Astrocyte (in vitro differentiated cells and primary cell): ENCODE results near the gene ESYT1. TPM values are rescaled to one million over a fixed set of nuclear protein-coding genes. Genes with fewer than 3 reads are reported as not detected.

Experiments used
- DNase-seq: peaks from one replicate; pipeline ENCODE4 v3.0.0-alpha.2; 2010; ENCODE audit warnings: low read depth
- FAIRE-seq: peaks from 2 replicates; lab custom pipeline; 2011; peaks lifted over from hg19 to GRCh38; lab: Jason Lieb, UNC
- H2AFZ ChIP-seq: 2 replicates; pipeline ENCODE4 v1.6.0; 2012; ENCODE audit warnings: low read depth, low read length, inconsistent platforms
- H3K27ac ChIP-seq: 2 replicates; pipeline ENCODE4 v1.5.1; 2011; ENCODE audit warnings: low read depth, low read length, inconsistent platforms
- H3K27me3 ChIP-seq: 2 replicates; pipeline ENCODE4 v1.6.0; 2011; ENCODE audit warnings: low read length, inconsistent platforms; ENCODE audit not compliant: insufficient read depth
- H3K36me3 ChIP-seq: 2 replicates; pipeline ENCODE4 v1.5.1; 2011; ENCODE audit warnings: low read length, inconsistent platforms; ENCODE audit not compliant: insufficient read depth
- H3K4me1 ChIP-seq: 2 replicates; pipeline ENCODE4 v1.5.1; 2011; ENCODE audit warnings: low read length, inconsistent platforms; ENCODE audit not compliant: insufficient read depth
- H3K4me2 ChIP-seq: 2 replicates; pipeline ENCODE4 v1.6.0; 2012; ENCODE audit warnings: low read length, inconsistent platforms
- H3K4me3 ChIP-seq: 2 replicates; pipeline ENCODE4 v1.5.1; 2011; ENCODE audit warnings: low read depth, mild to moderate bottlenecking, low read length, inconsistent platforms; ENCODE audit not compliant: insufficient read depth
- H3K79me2 ChIP-seq: 2 replicates; pipeline ENCODE4 v1.6.0; 2012; ENCODE audit warnings: mild to moderate bottlenecking, low read length, inconsistent platforms; ENCODE audit not compliant: insufficient read depth
- H3K9ac ChIP-seq: 2 replicates; pipeline ENCODE4 v1.6.0; 2012; ENCODE audit warnings: mild to moderate bottlenecking, low read length, inconsistent platforms
- H3K9me3 ChIP-seq: 2 replicates; pipeline ENCODE4 v1.5.1; 2012; ENCODE audit warnings: low read depth, mild to moderate bottlenecking, low read length, inconsistent platforms; ENCODE audit not compliant: insufficient read depth
- H4K20me1 ChIP-seq: 2 replicates; pipeline ENCODE4 v1.6.0; 2012; ENCODE audit warnings: low read length, inconsistent platforms; ENCODE audit not compliant: insufficient read depth
- H3K27ac Mint-ChIP-seq: one replicate; pipeline ENCODE4 v1.8.0; 2021; ENCODE audit warnings: mild to moderate bottlenecking, mixed read lengths; ENCODE audit not compliant: unreplicated experiment
- H3K27me3 Mint-ChIP-seq: one replicate; pipeline ENCODE4 v1.8.0; 2021; ENCODE audit warnings: low read depth, mixed read lengths; ENCODE audit not compliant: unreplicated experiment
- H3K36me3 Mint-ChIP-seq: one replicate; pipeline ENCODE4 v1.8.0; 2021; ENCODE audit warnings: low read depth, mixed read lengths; ENCODE audit not compliant: unreplicated experiment
- H3K4me1 Mint-ChIP-seq: one replicate; pipeline ENCODE4 v1.8.0; 2021; ENCODE audit warnings: low read depth, mixed read lengths; ENCODE audit not compliant: unreplicated experiment
- H3K4me3 Mint-ChIP-seq: one replicate; pipeline ENCODE4 v1.8.0; 2021; ENCODE audit warnings: mild to moderate bottlenecking, moderate library complexity, mixed read lengths; ENCODE audit not compliant: unreplicated experiment
- H3K9me3 Mint-ChIP-seq: one replicate; pipeline ENCODE4 v1.8.0; 2021; ENCODE audit warnings: mild to moderate bottlenecking, mixed read lengths; ENCODE audit not compliant: unreplicated experiment
- EZH2 ChIP-seq: IDR thresholded peaks from 2 replicates; pipeline ENCODE4 v1.6.1; 2012; ENCODE audit warnings: mild to moderate bottlenecking, low read length, inconsistent platforms; ENCODE audit not compliant: insufficient read depth
- total RNA-seq: library from RNA; stranded (reverse); gene quantifications from 2 replicates; pipeline ENCODE4 v1.2.1, GENCODE V29; 2021
- TF ChIP-seq, protein P1 (sequence below): IDR thresholded peaks from 2 replicates; pipeline ENCODE4 v1.5.1; 2011; ENCODE audit warnings: low read depth, mild to moderate bottlenecking, inconsistent platforms, low read length, moderate library complexity; ENCODE audit not compliant: insufficient read depth

ESYT1 gene
- total RNA-seq, 1 donor from 2014 or later = 142 TPM

DNA sequence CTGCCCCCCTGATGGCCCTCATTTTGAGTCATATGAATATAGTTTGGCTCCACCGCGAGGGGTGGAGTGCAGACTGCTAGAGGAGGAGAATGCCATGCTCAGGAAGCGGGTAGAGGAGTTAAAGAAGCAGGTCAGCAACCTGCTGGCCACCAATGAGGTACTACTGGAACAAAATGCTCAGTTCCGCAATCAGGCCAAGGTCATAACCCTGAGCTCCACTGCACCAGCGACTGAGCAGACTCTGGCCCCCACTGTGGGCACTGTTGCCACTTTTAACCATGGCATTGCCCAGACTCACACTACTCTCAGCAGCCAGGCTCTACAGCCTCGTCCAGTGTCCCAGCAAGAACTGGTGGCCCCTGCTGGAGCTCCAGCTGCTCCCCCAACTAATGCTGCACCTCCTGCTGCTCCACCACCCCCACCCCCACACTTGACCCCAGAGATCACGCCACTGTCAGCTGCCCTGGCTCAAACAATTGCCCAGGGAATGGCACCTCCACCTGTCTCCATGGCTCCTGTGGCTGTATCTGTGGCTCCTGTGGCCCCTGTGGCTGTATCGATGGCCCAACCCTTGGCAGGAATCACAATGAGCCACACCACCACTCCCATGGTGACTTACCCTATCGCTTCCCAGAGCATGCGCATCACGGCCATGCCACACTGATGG lies 6.7 kb upstream of the ESYT1 start:
- Mint-ChIP-seq H3K27ac (no peak overlapping the region), H3K36me3 (peaks cover 19% of the 10 kb centered on the region), H3K4me1 (peaks cover 26% of the 10 kb centered on the region), H3K9me3 (no peaks in the 10 kb centered on the region), H3K27me3 (no peaks in the 10 kb centered on the region), H3K4me3 (peak overlapping the region; percentile 27)
- H4K20me1 ChIP-seq = peaks cover 11% of the 10 kb centered on the region
- peaks cover 27% of the 10 kb centered on the region for H3K79me2 ChIP-seq
- H3K36me3 ChIP-seq = peaks cover 5% of the 10 kb centered on the region
- peaks cover 21% of the 10 kb centered on the region for H3K4me1 ChIP-seq
- FAIRE-seq (no peak), DNase-seq (no peak)
- no peaks in the 10 kb centered on the region for H3K27me3 ChIP-seq
- no peak overlapping the region for H2AFZ ChIP-seq
- TF ChIP-seq, protein P1, sequence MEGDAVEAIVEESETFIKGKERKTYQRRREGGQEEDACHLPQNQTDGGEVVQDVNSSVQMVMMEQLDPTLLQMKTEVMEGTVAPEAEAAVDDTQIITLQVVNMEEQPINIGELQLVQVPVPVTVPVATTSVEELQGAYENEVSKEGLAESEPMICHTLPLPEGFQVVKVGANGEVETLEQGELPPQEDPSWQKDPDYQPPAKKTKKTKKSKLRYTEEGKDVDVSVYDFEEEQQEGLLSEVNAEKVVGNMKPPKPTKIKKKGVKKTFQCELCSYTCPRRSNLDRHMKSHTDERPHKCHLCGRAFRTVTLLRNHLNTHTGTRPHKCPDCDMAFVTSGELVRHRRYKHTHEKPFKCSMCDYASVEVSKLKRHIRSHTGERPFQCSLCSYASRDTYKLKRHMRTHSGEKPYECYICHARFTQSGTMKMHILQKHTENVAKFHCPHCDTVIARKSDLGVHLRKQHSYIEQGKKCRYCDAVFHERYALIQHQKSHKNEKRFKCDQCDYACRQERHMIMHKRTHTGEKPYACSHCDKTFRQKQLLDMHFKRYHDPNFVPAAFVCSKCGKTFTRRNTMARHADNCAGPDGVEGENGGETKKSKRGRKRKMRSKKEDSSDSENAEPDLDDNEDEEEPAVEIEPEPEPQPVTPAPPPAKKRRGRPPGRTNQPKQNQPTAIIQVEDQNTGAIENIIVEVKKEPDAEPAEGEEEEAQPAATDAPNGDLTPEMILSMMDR = no peak
- no peak for TF ChIP-seq EZH2
- H3K9ac ChIP-seq = no peak overlapping the region
- H3K4me2 ChIP-seq = no peak overlapping the region
- no peak overlapping the region for H3K4me3 ChIP-seq
- H3K27ac ChIP-seq = no peak overlapping the region
- H3K9me3 ChIP-seq = no peaks in the 10 kb centered on the region

DNA sequence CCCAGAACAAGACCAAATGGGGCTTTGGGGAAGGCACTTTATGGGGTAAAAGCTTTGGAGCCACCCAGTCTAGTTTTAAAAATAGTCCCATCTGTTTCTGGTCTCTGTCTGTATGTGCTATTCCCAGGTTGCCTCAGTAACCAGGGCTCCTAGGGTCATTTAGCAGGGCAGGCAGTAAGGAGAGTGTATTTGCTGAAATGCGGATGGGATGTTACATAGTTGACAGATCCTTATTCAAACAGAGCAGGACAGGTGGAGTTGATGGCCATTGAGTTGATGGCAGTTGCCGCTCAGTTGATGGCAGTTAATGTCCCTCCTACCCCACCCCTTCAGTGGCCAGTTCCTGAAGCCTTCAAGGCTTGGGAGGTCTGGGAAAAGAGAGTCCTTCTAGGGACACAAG lies 5.4 kb upstream of the ESYT1 start:
- H3K36me3 Mint-ChIP-seq = peaks cover 12% of the 10 kb centered on the region
- no peak overlapping the region for H3K27ac Mint-ChIP-seq
- Histone ChIP-seq H3K4me2 (no peak overlapping the region), H3K9me3 (no peaks in the 10 kb centered on the region), H2AFZ (no peak overlapping the region), H3K36me3 (peaks cover 2% of the 10 kb centered on the region), H3K79me2 (peaks cover 20% of the 10 kb centered on the region), H3K4me1 (peaks cover 28% of the 10 kb centered on the region), H3K4me3 (no peak overlapping the region), H3K27ac (no peak overlapping the region), H3K27me3 (no peaks in the 10 kb centered on the region), H3K9ac (no peak overlapping the region), H4K20me1 (peaks cover 2% of the 10 kb centered on the region)
- no peak for DNase-seq
- H3K9me3 Mint-ChIP-seq = no peaks in the 10 kb centered on the region
- TF ChIP-seq, protein P1 = no peak
- TF ChIP-seq EZH2 = no peak
- FAIRE-seq = no peak
- no peaks in the 10 kb centered on the region for H3K27me3 Mint-ChIP-seq
- peaks cover 34% of the 10 kb centered on the region for H3K4me1 Mint-ChIP-seq
- H3K4me3 Mint-ChIP-seq = peak overlapping the region; percentile 54

DNA sequence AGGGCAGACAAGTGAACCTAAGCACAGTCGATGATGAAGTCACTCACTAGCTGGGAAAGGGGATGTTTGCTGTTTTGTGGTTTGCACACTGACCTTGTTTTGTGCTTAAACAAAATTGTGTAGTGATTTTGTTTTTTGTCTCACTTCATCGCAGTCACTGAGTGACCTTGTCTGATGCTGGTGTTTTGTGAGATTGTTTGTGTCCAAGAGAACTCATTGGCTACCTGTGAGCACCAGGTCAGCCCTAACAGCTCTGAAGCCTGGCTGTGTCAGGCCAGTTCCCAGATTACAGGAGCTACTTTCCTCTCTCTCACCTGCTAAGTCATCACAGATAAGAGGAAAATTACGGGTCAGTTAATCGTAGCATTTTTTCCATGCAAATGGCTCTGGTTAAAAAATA lies 3.9 kb upstream of the ESYT1 start:
- no peaks in the 10 kb centered on the region for H3K27me3 Mint-ChIP-seq

More for the DNA sequence above, 3.9 kb upstream of the ESYT1 start:
- Histone ChIP-seq H3K9me3 (no peaks in the 10 kb centered on the region), H3K27ac (no peak overlapping the region), H3K4me2 (no peak overlapping the region), H4K20me1 (no peaks in the 10 kb centered on the region), H2AFZ (no peak overlapping the region), H3K4me1 (peaks cover 20% of the 10 kb centered on the region), H3K27me3 (no peaks in the 10 kb centered on the region), H3K9ac (no peak overlapping the region), H3K4me3 (no peak overlapping the region), H3K36me3 (peaks cover 2% of the 10 kb centered on the region), H3K79me2 (peaks cover 25% of the 10 kb centered on the region)
- Mint-ChIP-seq H3K36me3 (peaks cover 8% of the 10 kb centered on the region), H3K4me1 (peaks cover 26% of the 10 kb centered on the region), H3K9me3 (no peaks in the 10 kb centered on the region), H3K4me3 (peak overlapping the region; percentile 6), H3K27ac (peak overlapping the region; percentile 20)
- FAIRE-seq (no peak), DNase-seq (no peak)
- TF ChIP-seq, protein P1 = no peak
- no peak for TF ChIP-seq EZH2
